ENCODE results near the gene HBA2.
"Not testable (repeated sequence)": the region's sequence is repeated elsewhere in the genome, so short reads cannot be mapped to it uniquely, and the experiment has no call there.

The HBA2 gene
- total RNA-seq: 0 reads per million in 2 experiments

DNA sequence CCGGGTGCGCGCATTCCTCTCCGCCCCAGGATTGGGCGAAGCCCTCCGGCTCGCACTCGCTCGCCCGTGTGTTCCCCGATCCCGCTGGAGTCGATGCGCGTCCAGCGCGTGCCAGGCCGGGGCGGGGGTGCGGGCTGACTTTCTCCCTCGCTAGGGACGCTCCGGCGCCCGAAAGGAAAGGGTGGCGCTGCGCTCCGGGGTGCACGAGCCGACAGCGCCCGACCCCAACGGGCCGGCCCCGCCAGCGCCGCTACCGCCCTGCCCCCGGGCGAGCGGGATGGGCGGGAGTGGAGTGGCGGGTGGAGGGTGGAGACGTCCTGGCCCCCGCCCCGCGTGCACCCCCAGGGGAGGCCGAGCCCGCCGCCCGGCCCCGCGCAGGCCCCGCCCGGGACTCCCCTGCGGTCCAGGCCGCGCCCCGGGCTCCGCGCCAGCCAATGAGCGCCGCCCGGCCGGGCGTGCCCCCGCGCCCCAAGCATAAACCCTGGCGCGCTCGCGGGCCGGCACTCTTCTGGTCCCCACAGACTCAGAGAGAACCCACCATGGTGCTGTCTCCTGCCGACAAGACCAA, at the start of gene HBA2:
Gene HBA2 (plus strand): TSS at position 503 of the 568 bp plus-strand sequence. CDS start 37 bp downstream, at position 540.
- not testable (repeated sequence) for DNase-seq (ENCODE audit: low read depth)

DNA sequence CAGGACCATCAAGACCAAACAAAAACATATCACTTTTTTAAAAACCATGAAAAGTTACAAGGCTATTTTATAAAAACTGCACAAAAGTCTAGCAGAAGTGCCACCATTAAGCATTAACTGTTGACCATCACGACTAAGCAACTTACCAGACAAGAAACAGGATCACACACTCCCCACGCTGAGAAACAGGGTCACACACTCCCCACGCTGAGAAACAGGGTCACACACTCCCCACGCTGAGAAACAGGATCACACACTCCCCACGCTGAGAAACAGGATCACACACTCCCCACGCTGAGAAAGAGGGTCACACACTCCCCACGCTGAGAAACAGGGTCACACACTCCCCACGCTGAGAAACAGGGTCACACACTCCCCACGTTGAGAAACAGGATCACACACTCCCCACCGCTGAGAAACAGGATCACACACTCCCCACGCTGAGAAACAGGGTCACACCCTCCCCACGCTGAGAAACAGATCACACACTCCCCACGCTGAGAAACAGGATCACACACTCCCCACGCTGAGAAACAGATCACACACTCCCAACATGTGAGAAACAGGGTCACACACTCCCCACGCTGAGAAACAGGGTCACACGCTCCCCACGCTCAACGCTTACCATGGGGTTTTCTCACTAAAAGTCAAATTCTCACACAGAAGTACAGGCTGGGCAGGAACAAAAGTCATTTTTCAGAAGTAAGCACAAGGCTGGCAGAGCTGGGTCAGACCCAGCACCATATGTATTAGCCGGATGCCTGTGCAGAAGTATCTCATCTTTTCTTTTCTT, 48.9 kb upstream of the HBA2 start:
- DNase-seq (ENCODE audit: low read depth): not testable (repeated sequence)

DNA sequence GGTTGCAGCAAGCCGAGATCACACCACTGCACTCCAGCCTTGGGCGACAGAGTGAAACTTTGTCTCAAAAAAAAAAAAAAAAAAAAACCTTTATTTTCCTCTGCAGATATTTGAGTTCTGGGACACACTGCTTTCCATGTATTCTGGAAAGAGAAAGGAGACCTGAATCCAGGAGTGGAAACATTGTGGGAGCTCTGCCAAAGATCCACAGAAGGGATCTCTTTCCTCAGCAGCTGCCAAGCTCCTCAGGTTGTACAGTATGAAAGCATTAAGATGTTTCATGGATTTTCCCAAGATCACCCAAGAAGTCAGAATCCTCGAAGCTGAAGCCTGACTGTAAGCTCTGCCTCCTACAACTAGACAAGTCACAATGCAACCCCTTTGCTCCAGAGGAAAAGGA, 47.7 kb upstream of the HBA2 start:
- DNase-seq (ENCODE audit: low read depth): no peak

DNA sequence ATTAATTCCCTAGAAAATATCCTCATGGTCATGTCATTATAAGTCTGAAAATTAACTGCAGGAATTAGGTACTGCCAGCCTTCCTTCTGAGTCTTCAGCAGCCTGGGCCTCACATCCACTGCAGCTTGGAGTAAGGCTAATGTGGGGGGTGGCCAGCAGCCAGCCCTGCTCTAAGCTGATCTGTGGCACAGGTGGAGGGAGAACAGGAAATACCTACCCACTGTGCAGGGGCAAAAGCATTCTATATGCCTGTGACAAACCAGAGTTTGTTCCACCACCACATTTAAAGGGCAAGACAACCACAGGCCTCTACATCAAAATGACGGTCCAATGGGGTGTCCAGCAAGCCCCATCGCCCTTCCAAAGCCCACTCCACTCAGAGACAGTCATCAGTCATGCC, 43.6 kb upstream of the HBA2 start:
- DNase-seq (ENCODE audit: low read depth): no peak

DNA sequence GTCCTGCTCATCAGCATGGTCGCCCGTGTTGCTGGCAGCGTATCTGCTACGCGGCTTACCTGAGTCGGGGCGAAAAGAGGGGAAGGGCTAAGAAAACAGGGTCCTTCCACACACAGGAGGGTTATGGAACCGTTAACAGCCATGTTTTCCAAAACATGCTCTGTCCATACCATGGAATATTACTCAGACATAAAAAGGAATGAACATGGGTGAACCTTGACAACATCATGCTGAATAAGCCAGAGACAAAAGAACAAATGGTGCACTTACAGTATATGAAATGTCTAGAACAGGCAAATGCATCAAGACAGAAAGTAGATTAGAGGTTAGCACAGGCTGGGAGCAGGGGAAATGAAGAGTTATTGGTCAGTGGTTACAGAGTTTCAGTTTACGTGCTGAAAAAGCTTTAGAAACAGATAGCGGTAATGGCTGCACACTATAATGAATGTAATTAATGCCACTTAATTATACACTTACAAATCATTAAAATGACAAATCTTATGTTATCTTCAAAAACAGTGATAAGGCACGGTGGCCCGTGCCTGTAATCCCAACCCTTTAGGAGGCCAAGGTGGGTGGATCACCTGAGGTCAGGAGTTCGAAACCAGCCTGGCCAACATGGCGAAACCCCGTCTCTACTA, 42.0 kb upstream of the HBA2 start:
- no peak for DNase-seq (ENCODE audit: low read depth)

DNA sequence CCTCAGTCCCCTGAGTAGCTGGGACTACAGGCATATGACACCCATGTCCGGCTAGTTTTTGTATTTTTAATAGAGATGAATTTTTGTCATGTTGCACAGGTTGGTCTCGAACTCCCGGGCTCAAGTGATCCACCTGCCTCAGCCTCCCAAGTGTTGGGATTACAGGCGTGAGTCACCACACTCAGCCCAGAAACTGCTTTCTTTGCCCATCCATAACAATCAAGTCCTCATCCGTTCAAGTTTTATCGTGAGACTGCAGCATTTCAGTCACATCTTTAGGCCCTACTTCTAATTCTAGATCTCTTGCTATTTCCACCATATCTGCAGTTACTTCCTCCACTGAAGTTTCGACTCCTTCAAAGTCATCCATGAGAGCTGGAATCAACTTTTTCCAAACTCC, 40.6 kb upstream of the HBA2 start:
- no peak for DNase-seq (ENCODE audit: low read depth)

DNA sequence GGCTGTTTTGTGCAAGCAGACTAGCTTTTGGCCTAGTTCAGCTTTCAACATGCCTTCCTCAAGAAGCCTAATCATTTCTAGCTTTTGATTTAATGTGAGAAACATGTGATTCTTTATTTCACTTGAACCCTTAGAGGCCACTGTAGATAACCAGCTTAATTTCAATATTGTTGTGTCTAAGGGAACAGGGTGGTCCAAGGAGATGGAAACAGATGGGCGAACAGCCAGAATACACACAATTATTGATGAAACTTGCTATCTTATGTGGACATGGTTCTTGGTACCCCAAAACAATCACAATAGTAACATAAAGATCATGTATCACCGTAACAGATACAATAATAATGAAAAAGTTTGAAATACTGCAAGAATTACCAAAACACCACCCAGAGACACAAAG, 39.0 kb upstream of the HBA2 start:
- DNase-seq (ENCODE audit: low read depth): no peak

DNA sequence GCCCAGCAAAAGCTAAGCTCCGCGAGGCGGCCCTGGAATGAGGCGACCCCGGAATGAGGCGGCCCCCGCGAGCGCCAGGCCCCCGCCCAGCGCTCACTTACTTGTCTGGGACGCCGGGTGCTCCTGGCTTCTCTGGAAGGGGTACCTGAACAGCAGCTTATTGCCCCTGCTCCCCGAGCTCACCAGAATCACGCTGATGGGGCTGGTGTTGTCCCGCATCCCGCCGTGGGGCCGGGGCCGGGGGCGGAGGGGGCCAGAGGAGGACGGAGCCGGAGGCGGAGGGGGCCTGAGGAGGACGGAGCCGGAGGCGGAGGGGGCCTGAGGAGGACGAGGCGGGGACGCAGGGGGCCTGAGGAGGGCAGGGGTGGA, 34.6 kb upstream of the HBA2 start:
- no peak for DNase-seq (ENCODE audit: low read depth)

DNA sequence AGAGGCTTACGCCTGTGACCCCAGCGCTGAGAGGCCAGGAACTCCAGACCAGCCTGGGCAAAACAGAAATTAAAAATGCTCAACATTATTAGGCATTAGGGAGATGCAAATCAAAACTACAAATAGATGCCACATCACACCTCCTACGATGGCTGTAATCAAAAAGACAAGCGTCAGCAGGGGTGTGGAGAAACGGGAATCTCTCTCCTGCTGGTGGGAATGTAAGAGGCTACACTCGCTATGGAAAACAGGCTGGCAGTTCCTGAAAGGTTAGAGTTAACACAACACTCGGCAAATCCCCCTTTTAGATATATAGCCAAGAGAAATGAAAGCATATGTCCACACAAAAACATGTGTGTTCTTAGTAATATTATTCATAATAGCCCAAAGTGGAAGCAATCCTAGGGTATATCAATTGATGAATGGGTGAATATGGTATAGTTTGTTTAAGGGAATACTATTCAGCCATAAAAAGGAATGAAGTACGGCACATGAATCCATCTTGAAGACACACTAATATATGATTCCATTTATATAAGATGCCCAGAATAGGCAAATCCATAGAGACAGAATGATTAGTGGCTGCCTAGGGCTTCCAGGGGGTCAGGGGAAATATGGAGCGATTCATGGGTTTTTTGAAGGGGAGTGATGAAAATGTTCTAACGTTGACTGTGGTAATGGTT, 32.4 kb upstream of the HBA2 start:
- DNase-seq (ENCODE audit: low read depth): no peak

DNA sequence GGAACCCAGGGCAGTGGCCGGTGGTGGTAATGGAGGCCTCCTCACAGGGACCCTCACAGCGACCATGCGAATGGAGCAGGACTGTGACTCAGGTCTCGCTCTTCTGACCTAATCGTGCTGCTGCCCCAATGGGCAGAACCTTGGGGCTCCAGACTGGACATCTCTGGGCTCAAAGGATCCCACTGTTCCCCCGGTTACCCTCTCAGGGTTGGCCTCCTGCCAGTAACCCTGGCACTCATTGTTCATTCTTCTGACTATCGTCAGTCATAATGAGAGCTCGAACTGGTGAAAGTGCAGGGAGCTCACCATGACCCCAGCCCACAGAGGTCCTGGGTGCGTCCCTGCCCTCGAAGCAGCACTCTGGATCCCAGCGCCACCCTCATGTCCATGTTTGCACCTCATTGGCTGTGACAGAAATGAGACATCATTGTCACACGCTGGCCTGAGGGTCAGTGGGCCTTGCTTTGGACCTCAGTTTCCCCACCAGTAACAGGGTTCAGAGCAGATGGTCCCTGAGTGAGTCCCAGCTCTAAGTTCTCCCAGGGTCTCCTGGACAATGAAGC, 30.2 kb upstream of the HBA2 start:
- no peak for DNase-seq (ENCODE audit: low read depth)

DNA sequence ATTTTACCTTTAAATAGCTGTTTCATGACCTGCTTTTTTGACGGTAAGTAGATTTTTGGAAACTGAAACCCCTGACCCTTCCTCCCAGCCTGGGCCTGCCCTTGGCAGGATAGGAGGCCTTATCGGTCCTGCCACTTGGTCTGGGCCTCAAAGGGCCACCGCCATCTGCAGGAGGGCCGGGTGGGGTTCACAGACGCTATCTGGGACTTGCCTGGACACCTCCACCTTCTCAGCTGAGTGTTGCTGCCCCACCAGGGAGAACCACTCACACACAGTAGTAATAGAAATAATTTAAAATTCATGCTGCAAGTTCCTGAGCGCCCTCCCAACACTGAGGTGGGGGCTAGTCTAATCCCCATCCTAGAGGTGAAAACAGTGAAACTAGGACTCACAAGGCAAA, 29.6 kb upstream of the HBA2 start:
- DNase-seq (ENCODE audit: low read depth): no peak

DNA sequence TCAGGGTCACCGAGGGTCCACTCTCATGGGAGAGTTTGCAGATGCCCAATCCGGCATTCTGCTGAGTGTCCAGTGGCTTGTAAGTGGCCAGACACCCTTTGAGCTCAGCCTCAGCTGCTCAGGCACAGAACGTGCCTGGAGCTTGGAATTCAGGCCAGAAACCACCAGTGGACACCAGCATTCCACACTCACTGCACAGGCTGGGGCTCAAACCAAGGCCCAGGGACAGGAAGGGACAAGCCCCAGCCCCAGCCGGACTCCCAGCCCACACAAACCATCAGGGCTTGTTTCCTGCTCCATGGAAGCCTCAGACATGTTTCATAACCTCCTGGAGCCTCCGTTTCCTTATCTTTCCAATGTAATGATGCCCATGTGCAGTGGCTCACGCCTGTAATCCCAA, 29.2 kb upstream of the HBA2 start:
- no peak for DNase-seq (ENCODE audit: low read depth)

DNA sequence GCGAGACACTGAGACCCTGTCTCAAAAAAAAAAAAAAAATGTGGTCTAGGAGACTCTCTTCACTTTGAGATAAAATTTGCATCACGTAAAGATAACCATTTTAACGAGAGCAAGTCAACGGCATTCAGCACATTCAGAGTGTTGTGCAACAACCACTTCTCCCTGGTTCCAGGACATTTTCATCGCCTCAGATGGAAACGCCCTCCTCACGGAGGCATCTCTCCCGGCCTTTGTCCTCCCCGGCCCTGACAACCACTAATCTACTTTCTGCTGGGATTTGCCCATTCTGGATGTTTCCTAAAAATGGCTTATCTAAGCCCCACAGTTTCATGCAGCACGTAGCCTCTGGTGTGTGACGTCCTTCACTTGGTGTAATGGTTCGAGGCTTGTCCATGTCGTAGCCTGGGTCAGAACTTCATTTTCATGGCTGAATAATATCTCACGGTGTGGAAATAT, 27.9 kb upstream of the HBA2 start:
- no peak for DNase-seq (ENCODE audit: low read depth)

DNA sequence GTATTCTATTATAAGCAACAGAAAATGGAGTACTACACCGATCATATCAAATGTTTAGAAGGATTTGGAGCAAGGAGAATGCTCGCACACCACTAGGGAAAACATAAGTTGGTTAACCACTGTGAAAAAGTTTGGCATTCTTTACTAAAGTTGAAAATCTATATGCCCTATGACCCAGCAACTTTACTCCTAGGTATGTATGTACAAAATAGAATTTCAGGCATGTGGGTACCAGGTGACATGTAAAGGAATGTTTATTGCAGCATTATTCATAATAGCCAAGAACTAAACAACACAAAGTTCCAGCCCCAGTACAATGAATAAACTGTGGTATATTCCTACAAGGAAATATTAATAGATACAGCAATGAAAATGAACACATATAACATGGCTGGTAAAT, 26.0 kb upstream of the HBA2 start:
- DNase-seq (ENCODE audit: low read depth): no peak

DNA sequence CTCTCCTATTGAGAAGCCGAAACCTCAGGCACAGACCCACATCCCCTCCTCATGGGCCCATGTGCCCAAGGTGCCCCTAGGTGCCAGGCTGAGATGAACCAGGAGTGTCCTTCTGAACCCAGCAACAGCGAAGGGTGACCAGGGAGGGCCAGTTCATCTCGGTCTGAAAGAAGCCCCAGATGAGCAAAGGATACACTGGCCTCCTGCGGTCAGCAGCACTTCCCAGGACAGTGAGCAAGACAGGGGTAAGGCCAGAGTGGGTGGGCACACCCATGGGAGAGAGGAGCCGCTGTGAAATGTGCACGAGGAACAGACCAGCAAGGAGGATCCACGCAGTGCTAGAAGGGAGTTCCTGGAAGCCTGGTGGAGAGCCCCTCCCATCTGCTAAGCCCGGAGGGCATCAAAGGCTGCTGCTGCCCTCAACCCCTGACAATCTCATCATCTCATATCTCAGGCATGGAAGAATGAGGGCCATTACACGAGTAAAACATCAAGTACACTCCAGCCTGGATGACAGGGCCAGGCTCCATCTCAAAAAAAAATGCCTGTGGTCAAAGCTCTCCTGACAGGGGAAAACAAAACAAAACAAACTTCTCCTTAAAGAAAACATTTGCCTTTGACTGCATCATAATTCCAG, 23.5 kb upstream of the HBA2 start:
- DNase-seq (ENCODE audit: low read depth): no peak

DNA sequence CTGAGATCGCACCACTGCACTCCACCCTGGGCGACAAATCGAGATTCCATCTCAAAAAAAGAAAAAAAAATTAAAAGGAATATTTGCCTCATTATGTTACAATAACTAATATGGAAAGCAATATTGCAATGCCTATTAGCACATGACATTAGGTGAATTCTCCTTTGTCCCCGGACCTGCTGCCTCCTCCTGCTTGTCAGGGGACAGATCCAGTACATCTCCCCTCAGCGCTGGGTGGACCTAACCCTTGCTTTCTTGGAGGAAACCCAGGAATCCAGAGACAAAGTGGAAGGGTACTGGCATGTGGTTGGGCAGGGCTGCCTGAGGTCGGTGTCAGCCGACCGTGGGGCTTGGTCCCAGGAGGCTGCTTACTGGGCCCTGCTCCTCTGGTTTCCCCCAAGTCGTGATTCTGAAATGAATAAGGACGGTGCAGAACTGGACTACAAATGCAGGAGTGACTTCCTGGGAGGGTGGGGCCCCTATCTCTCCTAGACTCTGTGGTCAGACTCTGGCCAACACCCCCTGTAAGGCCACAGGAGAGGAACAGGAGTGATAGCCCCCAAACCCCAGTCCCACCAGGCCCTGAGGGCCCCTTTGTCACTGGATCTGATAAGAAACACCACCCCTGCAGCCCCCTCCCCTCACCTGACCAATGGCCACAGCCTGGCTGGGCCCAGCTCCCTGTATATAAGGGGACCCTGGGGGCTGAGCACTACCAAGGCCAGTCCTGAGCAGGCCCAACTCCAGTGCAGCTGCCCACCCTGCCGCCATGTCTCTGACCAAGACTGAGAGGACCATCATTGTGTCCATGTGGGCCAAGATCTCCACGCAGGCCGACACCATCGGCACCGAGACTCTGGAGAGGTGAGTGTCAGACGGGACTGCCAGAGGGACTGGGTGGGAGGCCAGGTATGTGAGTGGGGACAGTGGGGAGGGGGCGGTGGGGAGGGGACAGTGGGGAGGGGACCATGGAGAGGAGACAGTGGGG, 20.2 kb upstream of the HBA2 start, which contains the start of gene HBZ:
Gene HBZ (plus strand): TSS at position 504 of the 988 bp plus-strand sequence. CDS start 266 bp downstream, at position 770.
- no peak for DNase-seq (ENCODE audit: low read depth)

DNA sequence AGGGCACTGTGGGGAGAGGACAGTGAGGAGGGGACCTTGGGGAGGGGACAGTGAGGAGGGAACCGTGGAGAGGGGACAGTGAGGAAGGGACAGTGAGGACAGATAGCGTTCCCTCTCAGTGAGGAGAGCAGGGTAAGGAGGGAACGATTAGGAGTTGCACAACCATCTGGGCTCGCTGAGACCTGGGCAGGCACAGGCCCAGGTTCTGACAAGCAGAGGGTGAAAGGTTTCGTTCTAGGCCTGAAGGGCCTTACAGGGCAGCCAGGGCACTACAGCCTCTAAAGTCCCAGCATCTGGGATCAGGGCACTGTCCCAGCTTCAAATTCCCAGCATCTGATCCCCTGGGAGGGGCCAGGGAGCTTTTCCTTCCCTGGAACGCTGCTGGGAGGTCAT, 19.6 kb upstream of the HBA2 start:
- not testable (repeated sequence) for DNase-seq (ENCODE audit: low read depth)

DNA sequence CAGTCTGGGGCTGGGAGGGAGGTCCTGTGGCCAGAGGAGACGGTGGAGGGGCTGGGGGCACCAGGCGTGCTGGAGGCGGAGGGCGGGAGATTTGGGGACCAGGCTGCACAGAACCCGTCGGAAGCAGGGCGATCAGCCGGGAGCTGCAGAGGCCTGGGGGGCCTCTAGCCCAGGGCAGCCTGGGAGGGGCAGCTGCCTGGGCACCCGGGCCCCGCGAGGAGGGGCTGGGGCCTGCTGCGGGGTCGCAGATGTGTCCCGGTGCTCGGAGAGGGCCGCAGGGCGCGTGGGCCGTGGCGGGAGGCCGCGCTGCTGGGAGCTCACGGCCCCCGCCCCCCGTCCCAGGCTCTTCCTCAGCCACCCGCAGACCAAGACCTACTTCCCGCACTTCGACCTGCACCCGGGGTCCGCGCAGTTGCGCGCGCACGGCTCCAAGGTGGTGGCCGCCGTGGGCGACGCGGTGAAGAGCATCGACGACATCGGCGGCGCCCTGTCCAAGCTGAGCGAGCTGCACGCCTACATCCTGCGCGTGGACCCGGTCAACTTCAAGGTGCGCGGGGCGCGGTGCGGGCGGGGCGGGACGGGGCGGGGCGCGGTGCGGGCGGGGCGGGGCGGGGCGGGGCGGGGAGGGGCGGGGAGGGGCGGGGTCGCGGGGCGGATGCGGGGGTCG, 19.0 kb upstream of the HBA2 start:
- not testable (repeated sequence) for DNase-seq (ENCODE audit: low read depth)

DNA sequence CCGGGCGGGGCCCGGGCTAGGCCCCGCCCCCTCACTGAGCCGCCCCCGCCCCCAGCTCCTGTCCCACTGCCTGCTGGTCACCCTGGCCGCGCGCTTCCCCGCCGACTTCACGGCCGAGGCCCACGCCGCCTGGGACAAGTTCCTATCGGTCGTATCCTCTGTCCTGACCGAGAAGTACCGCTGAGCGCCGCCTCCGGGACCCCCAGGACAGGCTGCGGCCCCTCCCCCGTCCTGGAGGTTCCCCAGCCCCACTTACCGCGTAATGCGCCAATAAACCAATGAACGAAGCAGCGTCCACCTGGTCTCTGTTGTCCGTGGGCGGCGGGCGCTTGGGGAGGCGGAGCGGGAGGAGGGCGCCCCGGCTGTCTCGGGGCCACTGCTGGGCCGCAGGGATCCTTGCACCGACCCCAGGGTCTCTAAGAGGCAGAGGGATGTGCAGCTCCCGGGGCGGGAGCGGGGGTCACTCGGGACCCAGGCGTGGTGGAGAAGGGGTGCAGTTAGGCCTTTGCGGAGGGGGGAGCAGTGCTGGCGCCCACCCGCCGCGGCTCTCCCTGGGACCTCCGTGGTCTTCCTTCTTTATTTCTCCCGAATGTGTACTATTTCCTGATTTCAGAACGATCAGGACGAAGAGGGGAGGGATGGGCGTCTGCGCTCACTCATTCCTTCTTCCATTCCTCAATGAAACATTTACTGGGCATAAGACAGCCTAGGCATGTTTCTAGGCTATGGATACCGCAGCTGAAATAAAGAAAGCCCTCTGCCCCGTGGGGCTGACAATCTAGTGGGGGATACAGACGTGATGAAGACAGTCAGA, 18.3 kb upstream of the HBA2 start:
- no peak for DNase-seq (ENCODE audit: low read depth)
